Mesendoderm (in vitro differentiated cells): Measurements from ENCODE around the gene DPEP2NB.
"Not testable (repeated sequence)": the region's sequence is repeated elsewhere in the genome, so short reads cannot be mapped to it uniquely, and the experiment has no call there.

Experiments used
- DNase-seq: peaks from one replicate; pipeline ENCODE4 v3.0.0; 2013
- H2AK5ac ChIP-seq: 2 replicates; pipeline ENCODE4 v1.6.1; 2013; ENCODE audit warnings: low read length, inconsistent platforms
- H2BK120ac ChIP-seq: 2 replicates; pipeline ENCODE4 v1.6.1; 2013; ENCODE audit warnings: low read depth, mild to moderate bottlenecking, low read length, moderate library complexity, mixed read lengths
- H2BK15ac ChIP-seq: replicated peaks from 2 replicates; pipeline ENCODE4 v1.6.1; 2013; ENCODE audit warnings: low read depth, mild to moderate bottlenecking, moderate library complexity
- H2BK5ac ChIP-seq: 2 replicates; pipeline ENCODE4 v1.6.1; 2013; ENCODE audit warnings: low read length, inconsistent platforms
- H3K18ac ChIP-seq: 2 replicates; pipeline ENCODE4 v1.6.1; 2013; ENCODE audit warnings: mild to moderate bottlenecking, low read length, mixed read lengths
- H3K23ac ChIP-seq: one replicate; pipeline ENCODE4 v1.6.1; 2013; ENCODE audit warnings: low read length
- H3K27ac ChIP-seq: 2 replicates; pipeline ENCODE4 v1.5.1; 2013; ENCODE audit warnings: low read depth, mild to moderate bottlenecking, inconsistent platforms, low read length, moderate library complexity
- H3K27me3 ChIP-seq: 2 replicates; pipeline ENCODE4 v1.6.1; 2013; ENCODE audit warnings: low read length, control low read depth, mild to moderate bottlenecking, inconsistent platforms; ENCODE audit not compliant: insufficient read depth, poor library complexity
- H3K36me3 ChIP-seq: 2 replicates; pipeline ENCODE4 v1.6.1; 2013; ENCODE audit warnings: low read length, inconsistent platforms; ENCODE audit not compliant: control insufficient read depth, insufficient read depth
- H3K4ac ChIP-seq: one replicate; pipeline ENCODE4 v1.6.1; 2013; ENCODE audit warnings: low read depth, mild to moderate bottlenecking, low read length, moderate library complexity
- H3K4me1 ChIP-seq: 2 replicates; pipeline ENCODE4 v1.6.1; 2013; ENCODE audit warnings: low read depth, low read length, inconsistent platforms; ENCODE audit not compliant: control insufficient read depth
- H3K4me2 ChIP-seq: 2 replicates; pipeline ENCODE4 v1.6.1; 2013; ENCODE audit warnings: low read length
- H3K4me3 ChIP-seq: 2 replicates; pipeline ENCODE4 v1.5.1; 2013; ENCODE audit warnings: mild to moderate bottlenecking, low read length
- H3K56ac ChIP-seq: one replicate; pipeline ENCODE4 v1.6.1; 2013; ENCODE audit warnings: low read length
- H3K79me1 ChIP-seq: 2 replicates; pipeline ENCODE4 v1.6.1; 2013; ENCODE audit warnings: low read length, inconsistent platforms
- H3K79me2 ChIP-seq: 2 replicates; pipeline ENCODE4 v1.6.1; 2013; ENCODE audit warnings: mild to moderate bottlenecking, low read length; ENCODE audit not compliant: control insufficient read depth, insufficient read depth
- H3K9ac ChIP-seq: 2 replicates; pipeline ENCODE4 v1.6.1; 2013; ENCODE audit warnings: low read length, inconsistent platforms
- H4K5ac ChIP-seq: one replicate; pipeline ENCODE4 v1.6.1; 2013; ENCODE audit warnings: low read length
- H4K8ac ChIP-seq: one replicate; pipeline ENCODE4 v1.6.1; 2013; ENCODE audit warnings: low read depth, mild to moderate bottlenecking, control low read depth, low read length, moderate library complexity
- WGBS: extraction: QIAGEN DNeasy Blood & Tissue Kit; methylation state at CpG from one replicate; pipeline ENCODE4 v1.1.7; 2013; ENCODE audit warnings: low lambda C conversion rate, missing lambda C conversion rate; ENCODE audit not compliant: insufficient coverage; ENCODE audit errors: extremely low coverage; 5-methylcytosine and 5-hydroxymethylcytosine counted together

DPEP2NB gene

DNA sequence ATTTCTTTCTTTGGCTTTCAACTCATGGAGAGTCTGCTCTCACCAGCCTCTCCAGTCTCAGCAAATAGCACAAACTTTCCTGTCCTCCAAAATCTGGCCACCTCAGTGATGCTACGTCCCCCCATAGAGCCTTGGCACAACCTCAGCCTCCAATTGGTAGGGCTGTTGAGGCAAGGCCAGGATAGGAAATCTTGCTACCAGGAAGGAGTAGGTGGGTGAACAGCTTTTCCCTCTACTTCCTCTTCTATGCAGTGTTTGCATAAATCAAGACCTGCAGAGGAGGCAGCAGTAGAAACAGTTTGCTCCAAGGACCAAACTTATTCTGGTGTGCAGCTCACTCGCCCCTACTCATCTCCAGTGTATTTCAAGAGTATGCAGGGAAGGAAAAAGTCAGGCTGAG, 15.7 kb downstream of the DPEP2NB start:
- H3K18ac ChIP-seq = no peak overlapping the region
- no peaks in the 10 kb centered on the region for H3K36me3 ChIP-seq
- H4K8ac ChIP-seq = no peak overlapping the region
- no peak overlapping the region for H3K4me3 ChIP-seq
- H2AK5ac ChIP-seq = no peak overlapping the region
- no peak overlapping the region for H2BK5ac ChIP-seq
- H3K79me1 ChIP-seq = no peaks in the 10 kb centered on the region
- H3K23ac ChIP-seq = no peak overlapping the region
- H3K79me2 ChIP-seq = no peaks in the 10 kb centered on the region
- no peaks in the 10 kb centered on the region for H3K4me1 ChIP-seq
- no peak overlapping the region for H3K27ac ChIP-seq
- no peaks in the 10 kb centered on the region for H3K27me3 ChIP-seq
- no peak overlapping the region for H3K56ac ChIP-seq
- no peak for DNase-seq
- WGBS = no CpG with 5 or more reads among the region's 2 CpGs
- H4K5ac ChIP-seq = no peak overlapping the region
- H3K4ac ChIP-seq = no peak overlapping the region
- H3K4me2 ChIP-seq = no peak overlapping the region
- H2BK120ac ChIP-seq = no peak overlapping the region
- no peak overlapping the region for H3K9ac ChIP-seq
- H2BK15ac ChIP-seq = no peak overlapping the region

DNA sequence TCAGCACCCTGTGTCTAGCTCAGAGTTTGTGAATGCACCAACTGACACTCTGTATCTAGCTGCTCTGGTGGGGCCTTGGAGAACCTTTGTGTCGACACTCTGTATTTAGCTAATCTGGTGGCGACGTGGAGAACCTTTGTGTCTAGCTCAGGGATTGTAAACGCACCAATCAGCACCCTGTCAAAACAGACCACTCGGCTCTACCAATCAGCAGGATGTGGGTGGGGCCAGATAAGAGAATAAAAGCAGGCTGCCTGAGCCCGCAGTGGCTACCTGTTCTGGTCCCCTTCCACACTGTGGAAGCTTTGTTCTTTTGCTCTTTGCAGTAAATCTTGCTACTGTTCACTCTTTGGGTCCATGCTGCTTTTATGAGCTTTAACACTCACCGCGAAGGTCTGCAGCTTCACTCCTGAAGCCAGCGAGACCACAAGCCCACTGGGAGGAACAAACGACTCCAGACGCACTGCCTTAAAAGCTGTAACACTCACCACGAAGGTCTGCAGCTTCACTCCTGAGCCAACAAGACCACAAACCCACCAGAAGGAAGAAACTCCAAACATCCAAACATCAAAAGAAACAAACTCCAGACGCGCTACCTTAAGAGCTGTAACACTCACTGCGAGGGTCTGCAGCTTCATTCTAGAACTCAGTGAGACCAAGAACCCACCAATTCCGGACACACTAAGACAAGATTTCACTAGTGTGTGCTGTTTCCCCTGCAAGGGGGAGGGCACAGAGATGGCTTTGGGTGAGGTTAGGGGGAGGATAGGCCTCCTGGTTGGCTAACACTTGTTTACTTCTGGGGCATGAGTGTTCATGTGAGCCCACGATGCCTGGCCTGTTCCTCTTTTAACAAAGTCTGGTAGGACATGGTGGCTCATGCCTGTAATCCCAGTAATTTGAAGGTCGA, 16.7 kb downstream of the DPEP2NB start, which contains the start of gene DPEP2:
DPEP2 (minus strand) TSS at position 706 of the 910 bp plus-strand sequence. CDS start 6,272 bp downstream, outside the sequence.
- H3K18ac ChIP-seq, H3K36me3 ChIP-seq, H3K27ac ChIP-seq, DNase-seq, H3K4me1 ChIP-seq, H3K4me3 ChIP-seq, H4K8ac ChIP-seq, H3K56ac ChIP-seq, H3K27me3 ChIP-seq, H3K4ac ChIP-seq, H3K23ac ChIP-seq, H4K5ac ChIP-seq, H2BK5ac ChIP-seq, H3K9ac ChIP-seq, H3K79me1 ChIP-seq, H3K79me2 ChIP-seq, H2BK120ac ChIP-seq, H2BK15ac ChIP-seq, H2AK5ac ChIP-seq, H3K4me2 ChIP-seq: not testable (repeated sequence)
- no CpG with 5 or more reads among the region's 18 CpGs for WGBS

DNA sequence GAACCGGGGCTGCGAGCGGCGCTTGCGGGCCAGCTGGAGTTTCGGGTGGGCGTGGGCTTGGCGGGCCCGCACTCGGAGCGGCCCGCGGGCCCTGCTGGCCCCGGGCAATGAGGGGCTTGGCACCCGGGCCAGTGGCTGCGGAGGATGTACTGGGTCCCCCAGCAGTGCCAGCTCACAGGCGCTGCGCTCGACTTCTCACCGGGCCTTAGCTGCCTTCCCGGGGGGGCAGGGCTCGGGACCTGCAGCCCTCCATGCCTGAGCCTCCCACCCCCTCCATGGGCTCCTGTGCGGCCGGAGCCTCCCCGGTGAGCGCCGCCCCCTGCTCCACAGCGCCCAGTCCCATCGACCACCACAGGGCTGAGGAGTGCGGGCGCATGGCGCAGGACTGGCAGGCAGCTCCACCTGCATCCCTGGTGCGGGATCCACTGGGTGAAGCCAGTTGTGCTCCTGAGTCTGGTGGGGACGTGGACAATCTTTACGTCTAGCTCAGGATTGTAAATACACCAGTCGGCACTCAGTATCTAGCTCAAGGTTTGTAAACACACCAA, 17.4 kb downstream of the DPEP2NB start:
- H2BK5ac ChIP-seq, H3K4me1 ChIP-seq, H3K27me3 ChIP-seq, H4K8ac ChIP-seq, DNase-seq, H2BK15ac ChIP-seq, H3K4me3 ChIP-seq, H3K79me1 ChIP-seq, H3K18ac ChIP-seq, H3K79me2 ChIP-seq, H4K5ac ChIP-seq, H3K9ac ChIP-seq, H3K56ac ChIP-seq, H3K23ac ChIP-seq, H3K36me3 ChIP-seq, H3K4ac ChIP-seq, H2BK120ac ChIP-seq, H3K27ac ChIP-seq, H2AK5ac ChIP-seq, H3K4me2 ChIP-seq: not testable (repeated sequence)
- WGBS = no CpG with 5 or more reads among the region's 36 CpGs

DNA sequence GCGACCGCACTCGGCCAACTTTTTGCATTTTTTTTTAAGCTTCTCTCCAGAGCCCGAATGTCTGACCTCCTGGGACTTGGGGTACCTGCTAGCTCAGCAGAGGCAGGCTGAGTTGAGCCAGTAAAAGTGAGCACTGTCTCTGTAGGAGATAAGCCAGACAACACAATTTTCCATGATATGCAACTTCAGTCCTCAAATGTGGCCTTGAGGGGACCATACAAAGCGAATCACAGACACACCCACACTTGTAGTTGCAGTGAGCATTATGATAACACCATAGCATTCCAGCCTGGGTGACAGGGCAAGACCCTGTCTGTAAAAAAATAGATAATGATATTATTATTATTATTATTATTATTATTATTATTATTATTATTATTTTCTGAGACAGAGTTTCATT, 19.0 kb downstream of the DPEP2NB start:
- H2BK120ac ChIP-seq = no peak overlapping the region
- H3K36me3 ChIP-seq = no peaks in the 10 kb centered on the region
- H2AK5ac ChIP-seq = no peak overlapping the region
- H3K18ac ChIP-seq = no peak overlapping the region
- no peak overlapping the region for H2BK15ac ChIP-seq
- H3K27me3 ChIP-seq = no peaks in the 10 kb centered on the region
- no peak overlapping the region for H4K8ac ChIP-seq
- no peak overlapping the region for H3K27ac ChIP-seq
- H3K56ac ChIP-seq = no peak overlapping the region
- no peak overlapping the region for H3K4ac ChIP-seq
- H3K4me3 ChIP-seq = no peak overlapping the region
- no peak overlapping the region for H2BK5ac ChIP-seq
- H3K23ac ChIP-seq = no peak overlapping the region
- no peaks in the 10 kb centered on the region for H3K79me2 ChIP-seq
- no peak overlapping the region for H3K4me2 ChIP-seq
- no CpG with 5 or more reads among the region's 5 CpGs for WGBS
- H3K4me1 ChIP-seq = no peaks in the 10 kb centered on the region
- H4K5ac ChIP-seq = no peak overlapping the region
- H3K9ac ChIP-seq = no peak overlapping the region
- no peak for DNase-seq
- no peaks in the 10 kb centered on the region for H3K79me1 ChIP-seq

DNA sequence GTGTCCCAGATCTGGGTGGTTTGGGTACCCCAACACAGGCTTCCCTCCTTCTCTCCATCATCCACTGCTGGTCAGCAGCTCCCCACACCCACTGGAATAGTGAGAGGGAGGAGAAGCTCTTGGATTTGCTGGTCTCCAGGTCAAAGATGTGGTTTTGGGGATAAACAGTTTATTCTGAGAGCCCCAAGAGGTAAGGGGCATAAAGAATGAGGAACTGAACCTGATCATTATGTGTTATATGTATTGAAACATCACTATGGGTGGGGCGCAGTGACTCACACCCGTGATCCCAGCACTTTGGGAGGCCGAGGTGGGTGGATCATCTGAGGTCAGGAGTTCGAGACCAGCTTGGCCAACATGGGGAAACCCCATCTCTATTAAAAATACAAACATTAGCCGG, 20.3 kb downstream of the DPEP2NB start:
- H3K23ac ChIP-seq = no peak overlapping the region
- WGBS = no CpG with 5 or more reads among the region's 5 CpGs

More for the DNA sequence above, 20.3 kb downstream of the DPEP2NB start:
- H4K8ac ChIP-seq = no peak overlapping the region
- H3K4me1 ChIP-seq = no peaks in the 10 kb centered on the region
- H2BK5ac ChIP-seq = no peak overlapping the region
- H3K4ac ChIP-seq = no peak overlapping the region
- H2AK5ac ChIP-seq = no peak overlapping the region
- H3K79me1 ChIP-seq = no peaks in the 10 kb centered on the region
- DNase-seq = no peak
- no peaks in the 10 kb centered on the region for H3K27me3 ChIP-seq
- no peak overlapping the region for H3K27ac ChIP-seq
- no peak overlapping the region for H3K4me2 ChIP-seq
- H4K5ac ChIP-seq = no peak overlapping the region
- no peak overlapping the region for H3K56ac ChIP-seq
- H3K36me3 ChIP-seq = no peaks in the 10 kb centered on the region
- H3K79me2 ChIP-seq = no peaks in the 10 kb centered on the region
- no peak overlapping the region for H3K9ac ChIP-seq
- H2BK120ac ChIP-seq = no peak overlapping the region
- no peak overlapping the region for H3K4me3 ChIP-seq
- no peak overlapping the region for H2BK15ac ChIP-seq
- no peak overlapping the region for H3K18ac ChIP-seq
